HK-2 (cell line): ENCODE data around the gene UBLCP1.
"Not testable (repeated sequence)": the region's sequence is repeated elsewhere in the genome, so short reads cannot be mapped to it uniquely, and the experiment has no call there.

Experiments used
- DNase-seq: peaks from one replicate; pipeline ENCODE4 v3.0.0-alpha.2; 2018; ENCODE audit not compliant: unreplicated experiment

Gene UBLCP1, protein sequence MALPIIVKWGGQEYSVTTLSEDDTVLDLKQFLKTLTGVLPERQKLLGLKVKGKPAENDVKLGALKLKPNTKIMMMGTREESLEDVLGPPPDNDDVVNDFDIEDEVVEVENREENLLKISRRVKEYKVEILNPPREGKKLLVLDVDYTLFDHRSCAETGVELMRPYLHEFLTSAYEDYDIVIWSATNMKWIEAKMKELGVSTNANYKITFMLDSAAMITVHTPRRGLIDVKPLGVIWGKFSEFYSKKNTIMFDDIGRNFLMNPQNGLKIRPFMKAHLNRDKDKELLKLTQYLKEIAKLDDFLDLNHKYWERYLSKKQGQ

DNA sequence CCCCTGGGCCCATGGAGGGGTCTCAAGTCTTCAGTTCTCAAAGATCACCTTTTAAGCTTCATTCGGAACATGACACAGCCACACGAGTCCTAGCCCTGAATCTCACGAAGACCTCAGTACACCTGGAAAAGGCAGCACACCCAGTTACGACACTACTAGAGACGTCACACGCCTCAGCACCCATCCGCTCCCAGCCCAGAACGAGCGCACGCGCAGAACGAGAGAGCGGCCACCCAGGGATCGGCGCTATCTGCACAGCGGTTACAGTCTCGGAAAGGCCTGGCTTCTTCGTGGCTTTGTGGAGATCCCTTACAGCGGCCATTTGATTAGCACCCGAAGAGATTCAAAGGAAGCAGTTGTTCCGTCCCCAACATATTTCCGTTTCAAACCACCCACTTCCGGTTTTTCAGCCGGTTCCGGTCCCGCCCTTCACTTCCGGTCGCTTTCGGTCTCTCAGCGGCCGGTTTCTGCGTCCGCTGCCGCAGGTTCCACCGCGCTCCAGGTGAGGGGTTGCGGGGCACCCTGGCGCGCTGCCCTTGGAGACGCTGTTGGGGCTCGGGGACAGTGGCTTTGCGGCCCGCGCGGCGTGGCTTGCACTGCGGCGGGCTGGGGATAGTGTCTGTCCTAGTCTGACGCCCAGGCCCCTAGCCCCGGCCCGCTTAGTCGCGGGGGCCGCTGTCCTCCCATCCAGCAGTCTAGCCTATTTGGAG is at the start of gene UBLCP1:
Gene UBLCP1, plus strand, starts transcription at position 432 of the 710 bp plus-strand sequence. CDS start 5,626 bp downstream, outside the sequence.
- DNase-seq = peak; percentile 72

DNA sequence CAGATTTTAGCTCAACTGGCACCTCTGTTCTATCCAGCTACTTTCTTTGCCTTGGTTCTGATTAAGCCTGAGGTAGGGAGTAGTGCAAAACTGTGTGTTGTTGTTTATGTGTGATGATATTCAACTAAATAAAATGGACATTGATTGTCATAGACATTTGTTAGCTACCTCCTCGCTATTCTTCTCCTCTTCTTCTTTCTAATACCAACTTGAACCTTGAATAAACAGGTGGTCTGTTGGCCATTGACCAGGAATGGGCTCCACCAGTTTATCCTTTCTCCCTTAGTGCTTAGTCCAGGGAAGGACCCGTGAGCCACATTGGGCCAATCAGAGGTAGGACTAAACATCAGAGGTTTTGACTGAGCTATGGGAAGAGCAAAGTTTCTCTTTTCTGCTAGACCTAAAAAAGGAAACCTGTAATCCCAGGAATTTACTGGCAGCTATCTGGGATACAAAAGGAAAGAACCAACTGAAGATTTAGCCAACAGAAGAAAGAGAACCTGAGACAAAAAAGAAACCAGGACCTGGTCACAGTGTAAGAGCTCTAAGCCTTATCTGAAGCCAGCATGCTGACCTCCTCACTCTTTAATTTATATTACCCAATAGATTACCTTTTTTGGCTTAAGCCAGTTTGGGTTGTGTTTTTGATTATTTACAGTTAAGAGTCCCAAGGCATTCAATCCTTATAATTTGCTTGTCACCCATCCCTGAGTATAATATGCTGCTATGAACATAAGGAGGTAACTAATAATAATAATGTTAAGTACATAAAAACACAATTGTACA is 48.4 kb upstream of the UBLCP1 start:
- DNase-seq = no peak

DNA sequence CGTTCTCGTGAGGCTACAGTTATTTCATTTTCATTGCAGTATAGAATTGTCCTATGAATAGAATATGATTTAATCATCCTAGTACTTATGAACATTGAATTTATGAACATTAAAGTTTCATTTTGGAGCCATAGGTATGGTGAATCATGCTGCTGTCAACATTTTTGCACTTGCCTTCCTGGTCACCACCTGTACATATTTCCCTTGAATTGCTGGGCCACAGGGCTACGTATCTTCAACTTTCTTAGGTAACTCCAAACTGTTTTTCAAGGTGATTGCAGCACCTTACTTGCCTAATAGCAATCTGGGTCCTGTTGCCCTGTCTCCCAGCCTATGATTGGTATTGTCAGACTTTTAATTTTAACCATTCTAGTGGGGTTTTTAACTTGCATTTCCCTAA is 47.2 kb upstream of the UBLCP1 start:
- DNase-seq = no peak

DNA sequence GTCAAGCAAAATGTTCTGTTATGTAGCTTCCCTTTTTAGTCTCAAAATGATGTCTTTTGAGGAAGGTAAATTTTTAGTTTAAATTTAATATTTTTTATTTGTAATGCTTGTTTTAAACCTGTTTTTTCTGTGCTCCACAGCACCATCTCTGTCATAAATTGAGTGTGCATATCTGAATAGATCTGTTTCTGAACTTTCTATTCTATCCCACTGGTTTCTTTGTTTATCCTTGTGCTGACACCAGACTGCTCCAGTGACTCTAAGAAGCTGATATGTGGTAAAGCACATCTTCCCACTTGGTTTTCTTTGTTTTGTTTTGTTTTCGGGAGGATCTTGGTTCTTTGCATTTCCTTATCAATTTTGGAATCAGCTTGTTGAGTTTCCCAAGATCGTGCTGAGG is 46.6 kb upstream of the UBLCP1 start:
- no peak for DNase-seq

DNA sequence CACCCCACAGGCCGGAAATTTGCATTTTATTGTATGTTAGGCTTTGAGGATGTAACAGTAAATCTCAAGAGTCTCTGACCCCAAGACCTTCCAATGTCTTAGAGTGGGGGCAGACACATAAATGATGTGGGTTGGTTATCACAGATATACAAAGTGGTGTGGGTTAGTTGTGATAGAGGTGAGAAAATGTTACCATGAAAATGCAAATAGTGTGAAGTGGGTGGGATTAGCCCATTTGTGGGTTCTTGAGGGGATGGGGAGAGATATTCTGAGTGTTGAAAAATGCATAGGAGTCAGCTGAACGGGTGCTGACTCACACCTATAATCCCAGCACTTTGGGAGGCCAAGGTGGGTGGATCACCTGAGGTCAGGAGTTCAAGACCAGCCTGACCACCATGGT is 45.9 kb upstream of the UBLCP1 start:
- DNase-seq = no peak

DNA sequence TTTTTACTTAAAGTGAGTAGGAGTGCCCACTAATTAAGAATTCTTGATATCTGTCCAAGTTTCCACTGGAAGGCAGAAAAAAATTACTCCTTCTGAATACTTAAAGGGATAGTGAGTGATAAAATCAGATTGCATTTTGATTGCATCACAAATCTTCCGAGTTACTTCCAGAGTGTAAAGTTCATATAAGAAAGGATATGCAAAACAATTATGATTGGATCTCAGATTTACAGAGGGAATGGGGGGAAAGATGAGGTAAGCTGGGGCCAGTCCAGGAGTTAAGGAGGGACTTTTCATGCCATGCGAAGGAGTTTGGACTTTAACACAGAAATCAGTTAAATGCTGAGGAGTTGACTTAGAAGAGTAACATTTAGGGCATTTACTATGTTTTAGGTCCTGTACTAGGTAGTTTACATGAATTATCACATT is 44.5 kb upstream of the UBLCP1 start:
- no peak for DNase-seq

DNA sequence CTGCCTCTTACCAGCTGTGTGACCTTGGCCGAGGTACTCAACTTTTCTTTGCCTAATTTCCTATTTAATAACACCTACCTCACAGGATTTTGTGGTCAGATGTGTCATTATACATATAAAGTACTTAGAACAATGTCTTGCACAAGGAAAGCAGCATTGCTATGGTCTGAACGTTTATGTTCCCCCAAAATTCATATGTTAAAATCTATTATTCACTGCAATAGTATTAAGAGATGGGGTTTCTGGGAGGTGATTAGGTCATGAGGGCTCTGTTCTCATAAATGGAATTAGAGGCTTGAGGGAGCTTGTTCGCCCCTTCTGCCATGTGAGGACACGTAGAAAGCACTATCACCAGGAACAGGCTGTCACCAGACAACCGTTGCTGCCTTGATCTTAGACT is 42.9 kb upstream of the UBLCP1 start:
- no peak for DNase-seq

DNA sequence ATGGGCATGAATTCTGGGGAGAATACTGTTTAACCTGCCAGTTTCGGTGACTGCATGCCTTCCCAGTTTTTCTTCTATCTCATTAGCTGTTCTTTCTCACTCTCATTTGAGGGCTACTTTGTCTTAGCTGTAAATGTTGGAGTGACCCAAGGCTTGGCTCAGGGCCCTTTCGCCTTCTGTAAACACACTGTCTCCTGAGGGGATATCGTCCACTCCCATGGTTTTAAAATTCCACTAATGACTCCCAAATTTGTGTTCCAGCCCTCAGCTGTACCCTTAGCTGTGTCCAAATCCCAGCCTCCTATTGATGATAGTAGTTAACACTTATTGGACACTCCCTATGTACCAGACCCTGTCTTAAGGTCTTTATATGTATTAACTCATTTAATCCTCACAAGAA is 39.6 kb upstream of the UBLCP1 start:
- no peak for DNase-seq

DNA sequence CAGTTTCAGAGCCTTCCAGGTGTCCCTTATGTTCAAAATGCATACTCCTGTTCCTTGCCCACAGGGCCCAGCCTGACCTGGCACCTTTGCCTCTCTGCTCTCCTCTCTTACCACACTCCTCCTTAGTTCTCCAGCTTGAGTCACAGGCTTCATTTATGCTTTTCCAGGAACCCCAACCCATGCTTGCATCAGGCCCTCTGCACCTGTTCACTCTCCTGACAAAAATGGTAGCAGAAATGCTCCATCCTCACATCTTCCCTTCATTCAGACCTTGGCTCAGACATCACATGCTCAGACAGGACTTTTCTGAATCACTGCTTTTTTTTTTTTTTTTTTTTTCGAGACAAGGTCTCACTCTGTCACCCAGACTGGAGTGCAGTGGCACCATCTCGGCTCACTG is 38.6 kb upstream of the UBLCP1 start:
- DNase-seq = no peak

DNA sequence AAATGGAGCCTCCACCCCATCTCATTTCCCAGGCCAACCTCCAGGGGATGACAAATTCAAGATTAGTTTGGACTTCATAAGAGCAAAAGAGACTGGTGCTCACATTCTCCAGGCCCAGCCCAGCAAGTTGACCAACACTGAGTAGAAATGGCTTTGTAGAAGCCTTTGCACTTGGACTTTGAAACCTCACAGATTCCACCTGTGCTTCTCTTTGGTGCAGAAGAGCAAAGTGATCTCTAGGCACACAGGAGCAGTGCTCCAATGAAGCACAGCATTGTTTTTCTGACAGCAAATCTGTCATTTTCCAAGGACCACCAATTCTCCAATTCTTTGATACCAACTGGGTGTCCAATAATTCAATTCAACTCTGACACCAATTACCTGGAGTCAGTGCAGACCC is 36.6 kb upstream of the UBLCP1 start:
- no peak for DNase-seq

DNA sequence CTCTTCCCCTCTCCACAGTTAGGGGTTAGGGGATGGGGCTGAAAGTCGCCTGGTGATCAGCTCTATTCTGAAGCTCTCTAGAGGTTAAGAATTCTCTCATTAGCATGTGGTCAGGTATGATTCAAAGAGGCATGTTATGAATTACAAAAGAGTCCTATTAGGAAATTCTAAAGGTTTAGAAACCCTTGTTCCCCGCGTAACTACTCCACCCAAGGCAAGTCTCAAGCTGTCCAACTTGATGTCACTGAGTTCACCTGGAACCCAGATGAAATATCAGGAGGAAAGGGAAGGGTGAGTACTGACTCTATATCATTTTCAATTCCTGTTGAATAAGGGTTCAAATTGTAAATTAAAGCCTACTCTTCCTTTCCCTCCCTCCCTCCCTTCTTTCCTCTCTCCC is 35.6 kb upstream of the UBLCP1 start:
- DNase-seq = no peak

DNA sequence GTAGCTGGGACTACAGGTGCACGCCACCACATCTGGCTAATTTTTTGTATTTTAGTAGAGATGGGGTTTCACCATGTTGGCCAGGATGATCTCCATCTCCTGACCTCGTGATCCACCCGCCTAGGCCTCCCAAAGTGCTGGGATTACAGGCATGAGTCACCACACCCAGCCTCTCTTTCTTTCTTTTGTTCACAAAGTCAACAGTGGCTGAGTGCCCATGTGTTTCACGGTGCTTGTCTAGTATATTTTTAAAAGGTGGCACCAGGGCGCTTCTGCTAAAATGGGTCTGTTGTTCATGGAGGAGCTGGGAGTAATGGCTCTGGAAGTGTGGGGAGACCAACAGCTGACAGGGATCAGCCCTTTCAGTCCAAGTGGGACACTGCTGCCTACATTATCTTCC is 35.0 kb upstream of the UBLCP1 start:
- DNase-seq = not testable (repeated sequence)

DNA sequence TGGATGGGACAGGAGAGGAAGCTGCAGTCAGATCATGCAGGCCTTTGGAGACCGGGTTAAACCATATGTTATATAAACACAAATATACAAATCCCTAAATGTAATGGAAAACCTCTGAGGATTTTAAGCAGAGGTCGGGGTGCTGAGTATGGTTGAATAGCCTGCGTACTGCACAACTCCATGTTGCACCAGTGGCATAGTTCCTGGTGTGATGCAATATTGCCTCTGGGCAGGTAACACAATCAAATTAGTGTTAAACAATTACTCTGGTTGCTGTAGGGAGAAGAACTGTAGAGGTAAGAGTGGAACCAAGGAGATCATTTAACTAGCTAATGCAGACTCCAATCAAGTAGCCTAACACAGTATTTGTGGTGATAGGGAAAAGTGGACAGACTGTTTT is 32.4 kb upstream of the UBLCP1 start:
- DNase-seq = no peak

DNA sequence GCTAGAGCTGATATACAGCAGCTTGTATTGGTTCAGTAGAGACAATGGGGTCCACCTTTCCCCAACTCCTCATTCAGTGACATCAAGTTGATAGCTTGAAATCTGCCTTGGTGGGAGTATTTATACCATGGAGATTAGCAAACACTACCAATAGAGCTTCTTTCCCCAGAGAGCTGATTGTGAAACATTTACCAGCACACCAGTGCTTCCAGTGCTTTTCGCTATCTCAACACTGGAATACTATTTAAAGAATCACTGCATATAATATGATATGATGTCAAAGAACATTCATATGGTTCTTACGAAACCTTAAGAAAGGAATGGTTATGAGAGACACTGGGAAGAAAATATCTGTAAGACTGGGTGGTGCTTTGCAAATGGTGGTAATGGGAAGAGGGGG is 31.9 kb upstream of the UBLCP1 start:
- no peak for DNase-seq

DNA sequence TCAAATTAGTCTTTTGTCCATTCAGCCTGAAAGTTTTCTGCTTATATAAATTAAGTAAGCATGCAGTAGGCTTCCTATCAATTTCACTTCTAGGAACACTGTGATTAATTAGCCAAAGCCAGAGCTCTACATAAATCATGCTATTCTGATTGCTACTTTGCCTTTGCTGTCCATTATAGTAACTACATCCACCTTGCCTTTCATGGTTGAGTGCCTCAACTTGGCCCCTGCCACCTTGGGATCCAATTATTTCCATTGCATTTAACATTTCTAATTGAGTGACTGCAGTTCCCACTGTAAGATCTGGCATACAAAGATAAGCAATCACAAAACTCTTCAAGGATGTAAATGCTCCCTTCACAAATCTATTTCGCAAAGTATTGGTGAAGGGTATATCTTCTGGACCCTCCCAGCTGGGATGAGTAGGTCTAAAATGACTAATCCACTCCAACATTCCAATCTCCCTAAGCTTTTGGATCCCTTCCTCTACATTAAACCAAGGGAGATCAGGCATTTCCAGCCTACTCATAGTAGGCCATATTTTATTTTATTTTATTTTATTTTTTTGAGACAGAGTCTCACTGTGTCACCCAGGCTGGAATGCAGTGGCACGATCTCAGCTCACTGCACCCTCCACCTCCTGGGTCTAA is 27.1 kb upstream of the UBLCP1 start:
- DNase-seq = not testable (repeated sequence)

DNA sequence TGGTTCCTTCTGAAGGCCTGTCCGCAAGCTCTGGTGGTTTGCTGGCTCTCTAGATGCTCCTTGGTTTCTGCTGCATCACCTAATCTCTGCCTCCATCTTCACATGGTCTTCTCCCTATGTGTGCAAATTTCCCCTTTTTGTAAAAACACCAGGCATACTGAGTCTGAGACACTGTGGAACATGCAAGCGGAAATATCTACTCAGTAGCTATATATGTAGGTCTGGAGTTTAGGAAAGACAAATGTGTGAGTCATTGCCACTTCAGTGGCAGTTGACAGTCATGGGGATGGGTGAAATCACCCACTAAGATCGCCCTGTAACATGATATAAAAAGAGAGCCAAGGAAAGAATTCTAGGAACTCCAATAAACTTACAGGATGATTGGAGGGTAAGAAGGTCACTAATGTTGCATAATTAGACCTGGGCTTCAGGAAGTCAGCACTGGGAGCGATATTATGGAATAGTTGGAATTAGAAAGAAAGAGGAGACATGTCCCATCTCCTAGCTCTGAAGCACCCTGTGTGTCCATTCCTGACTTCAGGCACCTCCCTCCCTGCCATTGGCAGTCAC is 22.7 kb upstream of the UBLCP1 start:
- peak; percentile 38 for DNase-seq

DNA sequence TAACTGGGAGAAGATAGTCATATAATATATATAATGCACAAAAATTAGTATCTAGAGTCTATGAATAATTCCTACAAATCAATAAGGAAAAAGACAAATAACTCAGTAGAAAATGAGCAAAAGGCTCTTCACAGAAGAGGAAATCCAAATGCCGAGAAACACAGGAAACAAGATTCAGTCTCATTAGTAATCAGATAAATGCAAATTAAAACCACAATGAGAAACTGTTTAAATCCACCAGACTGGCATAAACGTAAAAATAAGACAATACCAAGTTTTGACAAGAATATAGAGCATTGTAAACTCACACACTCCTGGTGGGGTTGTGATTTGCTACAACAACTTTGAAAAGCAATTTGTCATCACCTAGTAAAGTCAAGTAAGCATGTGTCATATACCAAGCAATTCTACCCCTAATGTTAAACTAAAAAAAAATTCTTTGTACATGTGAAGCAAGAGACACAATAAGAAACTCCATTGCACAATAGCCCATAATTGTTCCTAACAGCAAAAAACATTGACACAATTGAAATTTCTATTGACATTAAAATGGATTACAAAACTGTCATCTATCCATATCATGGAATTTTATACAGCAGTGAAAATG is 21.0 kb upstream of the UBLCP1 start:
- DNase-seq = no peak

DNA sequence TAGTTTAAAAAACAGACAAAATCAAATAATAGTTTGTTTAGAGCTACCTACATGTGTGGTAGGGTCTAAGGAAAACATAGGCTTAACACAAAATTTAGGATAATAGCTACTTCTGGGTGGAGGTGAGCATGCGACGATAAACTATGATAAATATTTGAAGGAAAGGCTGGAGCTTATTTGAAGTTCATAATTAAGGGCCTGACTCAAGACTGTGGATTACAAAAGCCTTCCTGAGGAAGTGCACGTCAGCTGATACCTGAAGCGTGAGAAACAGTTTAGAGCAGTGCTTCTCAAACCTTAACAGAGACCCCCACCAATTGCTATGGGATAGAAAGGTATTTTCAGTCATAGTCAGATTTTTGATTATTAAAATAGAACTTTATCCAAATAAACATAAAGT is 20.4 kb upstream of the UBLCP1 start:
- no peak for DNase-seq

DNA sequence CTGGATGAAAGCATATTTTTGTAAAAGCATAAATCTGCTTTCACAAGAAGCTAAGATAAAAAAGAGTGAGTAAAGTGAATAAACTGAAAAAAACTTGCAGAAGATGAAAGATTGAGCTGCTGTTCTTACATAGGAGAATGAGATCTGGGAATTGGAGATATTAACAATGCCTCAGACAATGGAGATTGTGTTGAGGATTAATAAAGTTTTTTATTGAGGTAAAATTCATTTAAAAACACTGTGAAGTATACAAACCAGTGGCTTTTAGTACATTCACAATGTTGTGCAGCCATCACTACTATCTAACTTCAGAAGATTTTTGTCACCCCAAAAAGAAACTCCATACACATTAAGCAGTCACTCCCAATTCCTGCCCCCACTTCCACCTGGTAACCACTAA is 19.7 kb upstream of the UBLCP1 start:
- no peak for DNase-seq

DNA sequence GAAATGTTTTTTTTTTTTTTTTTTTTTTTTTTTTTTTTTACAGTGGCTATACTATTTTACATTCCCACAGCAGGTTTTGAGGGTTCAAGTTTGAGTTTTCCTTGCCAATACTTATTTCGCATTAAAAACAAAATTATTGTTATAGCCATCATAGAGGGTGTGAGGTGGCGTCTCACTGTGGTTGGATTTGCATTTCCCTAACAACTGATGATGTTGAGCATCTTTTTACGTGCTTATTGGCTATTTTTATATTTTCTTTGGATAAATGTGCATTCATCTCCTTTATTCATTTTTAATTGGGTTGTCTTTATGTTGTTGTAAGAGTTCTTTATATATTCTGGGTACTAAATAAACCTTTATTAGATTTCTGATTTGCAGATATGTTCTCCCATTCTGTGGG is 18.9 kb upstream of the UBLCP1 start:
- DNase-seq = no peak

DNA sequence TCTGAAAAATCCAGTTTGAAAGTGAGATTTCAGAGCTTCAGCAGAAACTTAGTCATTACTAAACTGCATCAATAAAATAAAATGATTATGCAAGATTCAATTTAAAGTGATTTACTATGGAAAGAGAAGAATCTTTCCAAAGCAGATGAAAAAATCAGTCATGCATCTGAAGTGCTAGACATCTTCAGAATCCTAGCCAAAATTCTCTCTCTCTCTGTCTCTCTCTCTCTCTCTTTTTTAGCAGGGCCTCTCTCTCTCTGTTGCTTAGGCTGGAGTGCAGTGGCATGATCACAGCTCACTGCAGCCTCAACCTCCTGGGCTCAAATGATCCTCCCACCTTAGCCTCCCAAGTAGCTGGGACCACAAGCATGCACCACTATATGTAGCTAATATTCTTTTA is 18.2 kb upstream of the UBLCP1 start:
- DNase-seq = no peak
